HG03064 (cell line): ENCODE results near the gene TMEM131L.
"Not testable (repeated sequence)": the region's sequence is repeated elsewhere in the genome, so short reads cannot be mapped to it uniquely, and the experiment has no call there.

Source experiments
- ATAC-seq: cut with Tn5 transposase; IDR thresholded peaks from one replicate; pipeline ENCODE4 v1.9.1; 2021; ENCODE audit warnings: low read depth; ENCODE audit not compliant: unreplicated experiment

The TMEM131L gene

GRCh38 chr4:153501578-153501977, 35.4 kb downstream of the TMEM131L start:
- ATAC-seq = no peak

DNA sequence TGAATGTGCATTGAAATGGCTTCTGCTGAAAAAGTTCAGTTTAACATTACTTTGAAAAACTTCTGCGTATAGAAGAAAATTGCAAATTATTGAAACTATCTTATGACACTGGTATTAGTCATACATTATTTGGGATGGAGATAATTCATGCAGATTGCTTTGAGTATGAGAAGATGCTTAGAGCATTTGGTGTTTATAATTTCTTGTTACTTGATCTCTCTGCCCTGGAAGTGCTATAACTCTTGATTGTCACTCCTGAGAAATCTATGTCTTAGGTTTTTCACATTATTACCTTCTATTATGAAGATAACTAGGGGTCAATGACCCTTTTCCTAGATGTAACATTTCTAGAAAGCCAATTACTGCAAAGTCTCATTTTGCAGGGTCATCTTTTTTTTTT, 36.4 kb downstream of the TMEM131L start:
- no peak for ATAC-seq

DNA sequence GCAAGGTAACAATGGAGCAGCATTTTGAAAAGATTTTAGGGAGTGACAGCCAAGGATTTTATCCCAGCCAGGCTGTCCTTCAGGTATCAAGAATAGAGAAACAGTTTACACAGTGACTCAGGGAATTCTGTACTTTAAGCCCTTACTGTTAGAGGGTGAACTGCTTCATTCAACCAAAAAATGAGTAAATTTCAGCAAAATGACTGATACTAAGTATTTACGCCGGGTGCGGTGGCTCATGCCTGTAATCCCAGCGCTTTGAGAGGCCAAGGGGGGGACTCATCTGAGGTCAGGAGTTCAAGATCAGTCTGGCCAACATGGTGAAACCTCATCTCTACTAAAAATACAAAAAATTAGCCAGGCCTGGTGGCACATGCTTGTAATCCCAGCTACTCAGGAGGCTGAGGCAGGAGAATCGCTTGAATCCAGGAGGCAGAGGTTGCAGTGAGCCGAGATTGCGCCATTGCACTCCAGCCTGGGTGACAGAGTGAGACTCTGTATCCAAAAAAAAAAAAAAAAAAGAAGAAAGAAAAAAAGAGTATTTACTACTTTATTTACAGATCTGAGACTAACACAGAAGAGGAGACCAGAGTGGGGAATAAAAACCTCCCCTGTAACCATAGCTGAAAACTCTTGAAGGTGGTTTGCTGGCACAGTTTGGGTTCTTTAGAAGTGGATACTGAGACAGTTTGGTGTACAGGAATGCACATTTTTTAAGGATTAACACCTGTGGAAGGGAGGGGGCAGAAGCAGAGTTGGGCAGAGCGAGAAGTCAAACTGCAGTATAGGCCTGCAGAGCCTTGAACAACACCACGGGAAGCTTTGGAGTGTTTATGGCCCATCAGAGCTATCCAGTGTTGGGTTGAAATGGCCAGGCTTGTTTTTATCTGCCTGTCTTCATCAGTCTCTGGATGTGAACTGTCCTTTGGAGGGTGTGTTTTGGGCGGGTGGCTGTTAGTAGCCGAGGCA, 40.5 kb downstream of the TMEM131L start:
- no peak for ATAC-seq

DNA sequence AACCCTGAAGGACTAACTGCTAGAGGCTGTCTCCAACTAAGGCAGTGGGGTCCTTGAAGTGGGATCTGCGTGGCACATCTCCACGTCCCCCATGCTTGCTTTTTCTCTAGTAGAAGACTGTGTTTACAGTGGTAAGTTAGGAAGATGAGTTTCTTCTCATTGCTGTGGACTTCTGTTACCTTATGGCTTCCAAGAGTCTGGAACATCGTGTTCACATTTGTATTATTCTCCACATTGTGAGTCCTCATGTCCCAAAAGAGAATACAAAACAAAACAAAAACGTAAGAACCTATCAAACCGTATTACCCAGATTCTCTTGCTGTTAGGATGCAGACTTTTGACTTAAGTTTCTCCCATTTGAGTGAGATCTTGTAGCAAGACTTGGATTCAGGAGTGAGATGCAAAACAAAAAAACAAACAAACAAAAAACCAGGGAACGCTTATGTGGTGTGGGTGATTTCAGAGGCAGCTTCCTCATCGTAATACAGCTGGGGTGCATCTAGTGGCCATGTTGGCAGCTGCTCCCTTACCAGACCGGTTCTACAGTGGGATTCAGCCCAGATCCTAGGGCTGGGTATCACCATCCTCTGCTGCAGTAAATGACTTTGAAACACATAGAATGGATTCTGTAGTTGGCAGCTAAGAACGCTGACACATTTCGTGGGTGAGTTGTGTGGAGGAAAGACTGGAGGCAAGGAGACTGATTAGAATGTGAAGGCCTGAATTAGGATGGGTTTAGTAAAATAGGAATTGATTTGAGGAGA, 41.3 kb downstream of the TMEM131L start:
- no peak for ATAC-seq

GRCh38 chr4:153509212-153509611, 43.1 kb downstream of the TMEM131L start:
- ATAC-seq = not testable (repeated sequence)

DNA sequence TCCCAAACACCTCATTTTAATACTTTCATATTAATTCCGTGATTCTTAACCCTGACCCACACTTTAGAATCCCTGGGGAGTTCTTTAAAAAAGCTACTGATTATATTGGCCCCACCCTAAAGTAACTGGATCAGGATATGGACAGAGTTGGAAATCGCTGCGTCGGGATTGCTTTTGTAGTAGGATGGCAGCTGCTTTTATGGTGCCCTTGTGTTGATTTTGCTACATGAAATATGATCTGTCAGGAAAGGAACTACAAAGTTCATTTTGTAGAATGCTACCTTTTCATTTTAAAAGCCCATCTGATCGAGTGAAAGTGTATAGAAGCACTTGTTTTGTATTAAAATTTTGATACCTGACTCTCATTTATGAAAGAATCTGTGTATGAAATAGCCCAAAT, 43.6 kb downstream of the TMEM131L start:
- ATAC-seq = no peak

GRCh38 chr4:153510252-153511001, 44.3 kb downstream of the TMEM131L start:
- no peak for ATAC-seq

DNA sequence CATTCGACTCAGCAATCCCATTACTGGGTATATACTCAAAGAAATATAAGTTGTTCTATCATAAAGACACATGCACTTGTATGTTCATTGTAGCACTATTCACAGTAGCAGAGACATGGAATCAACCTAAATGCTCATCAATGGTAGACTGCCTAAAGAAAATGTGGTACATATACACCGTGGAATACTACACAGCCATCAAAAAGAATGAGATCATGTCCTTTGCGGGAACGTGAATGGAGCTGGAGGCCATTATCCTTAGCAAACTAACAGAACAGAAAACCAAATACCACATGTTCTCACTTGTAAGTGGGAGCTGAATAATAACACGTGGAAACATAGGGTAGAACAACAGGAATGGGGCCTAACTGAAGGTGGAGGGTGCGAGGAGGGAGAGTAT, 44.9 kb downstream of the TMEM131L start:
- no peak for ATAC-seq

DNA sequence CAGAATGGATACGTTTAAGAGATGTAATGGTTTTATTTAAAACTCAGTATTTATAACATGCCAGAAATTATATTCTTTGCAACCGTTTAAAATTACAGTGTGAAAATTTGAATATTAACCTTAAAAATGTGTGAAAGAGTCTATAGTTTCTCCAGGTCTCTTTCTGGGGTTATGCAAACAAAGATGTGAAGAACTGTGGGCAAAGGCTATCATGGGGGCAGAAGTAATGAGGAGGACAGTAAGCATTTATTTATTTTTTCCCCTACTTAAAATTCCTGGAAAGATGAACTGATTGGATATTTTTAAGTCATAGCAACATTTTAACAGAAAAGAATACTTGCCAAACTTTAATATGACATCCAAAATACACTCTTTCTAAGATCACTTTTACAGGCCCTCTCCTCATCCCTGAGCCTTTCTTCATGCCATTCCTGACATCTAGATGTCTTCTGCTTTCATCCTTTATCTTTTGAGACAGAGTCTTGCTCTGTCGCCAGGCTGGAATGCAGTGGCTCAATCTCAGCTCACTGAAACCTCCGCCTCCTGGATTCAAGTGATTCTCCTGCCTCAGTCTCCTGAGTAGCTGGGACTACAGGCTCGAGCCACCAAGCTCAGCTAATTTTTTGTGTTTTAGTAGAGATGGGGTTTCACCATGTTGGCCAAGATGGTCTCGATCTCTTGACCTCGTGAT, 46.1 kb downstream of the TMEM131L start:
- ATAC-seq = no peak

DNA sequence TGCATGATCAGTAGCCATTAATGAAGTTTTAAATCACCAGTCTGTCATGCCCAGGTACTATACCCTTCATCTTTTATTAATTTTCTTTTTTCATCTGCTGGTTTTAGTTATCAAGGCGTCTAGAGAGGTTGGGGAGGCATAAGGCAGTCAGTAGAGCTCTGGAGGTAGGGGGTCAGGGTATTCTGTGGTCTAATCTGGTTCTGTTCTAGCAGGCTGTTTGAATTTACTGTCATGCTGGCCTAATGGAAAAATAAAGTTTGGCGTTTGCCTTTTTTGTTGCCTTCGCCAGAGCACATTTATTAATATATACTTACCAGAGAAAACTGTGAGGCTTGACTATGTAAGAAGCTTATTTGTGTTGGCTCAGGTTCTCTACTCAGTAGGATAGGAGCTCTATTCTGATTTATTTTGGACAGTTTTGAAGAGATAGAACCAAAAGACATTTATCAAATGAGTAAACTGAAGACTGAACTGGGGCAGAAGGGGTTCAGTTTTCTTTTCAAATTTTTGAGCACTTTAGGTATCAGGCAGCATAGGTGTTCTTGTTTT, 46.9 kb downstream of the TMEM131L start:
- no peak for ATAC-seq

GRCh38 chr4:153513596-153513995, 47.4 kb downstream of the TMEM131L start:
- no peak for ATAC-seq

DNA sequence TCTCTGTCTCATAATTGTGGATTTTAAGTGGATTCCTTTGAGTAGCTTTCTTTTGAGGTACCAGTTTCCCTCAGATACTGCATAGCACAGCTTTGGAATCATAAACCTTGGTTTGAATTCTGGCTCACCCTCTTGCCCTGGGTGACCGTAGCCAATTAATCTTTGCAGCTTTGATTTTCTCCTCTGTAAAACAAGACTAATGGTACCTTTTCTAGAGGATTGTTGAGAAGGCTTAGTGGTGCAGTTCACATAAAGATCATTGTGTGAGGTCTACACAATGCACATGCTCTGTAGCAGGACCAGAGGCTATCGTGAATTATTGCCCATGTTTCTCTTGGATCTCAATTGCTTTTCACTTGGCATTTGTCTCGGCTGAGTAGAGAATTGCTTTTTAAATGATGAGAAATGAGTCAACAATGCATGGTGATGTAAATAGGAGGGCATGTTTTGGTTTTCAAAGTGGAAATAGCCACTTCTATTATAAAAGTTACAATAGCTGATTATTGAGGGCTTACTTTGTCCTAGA, 47.9 kb downstream of the TMEM131L start:
- no peak for ATAC-seq

DNA sequence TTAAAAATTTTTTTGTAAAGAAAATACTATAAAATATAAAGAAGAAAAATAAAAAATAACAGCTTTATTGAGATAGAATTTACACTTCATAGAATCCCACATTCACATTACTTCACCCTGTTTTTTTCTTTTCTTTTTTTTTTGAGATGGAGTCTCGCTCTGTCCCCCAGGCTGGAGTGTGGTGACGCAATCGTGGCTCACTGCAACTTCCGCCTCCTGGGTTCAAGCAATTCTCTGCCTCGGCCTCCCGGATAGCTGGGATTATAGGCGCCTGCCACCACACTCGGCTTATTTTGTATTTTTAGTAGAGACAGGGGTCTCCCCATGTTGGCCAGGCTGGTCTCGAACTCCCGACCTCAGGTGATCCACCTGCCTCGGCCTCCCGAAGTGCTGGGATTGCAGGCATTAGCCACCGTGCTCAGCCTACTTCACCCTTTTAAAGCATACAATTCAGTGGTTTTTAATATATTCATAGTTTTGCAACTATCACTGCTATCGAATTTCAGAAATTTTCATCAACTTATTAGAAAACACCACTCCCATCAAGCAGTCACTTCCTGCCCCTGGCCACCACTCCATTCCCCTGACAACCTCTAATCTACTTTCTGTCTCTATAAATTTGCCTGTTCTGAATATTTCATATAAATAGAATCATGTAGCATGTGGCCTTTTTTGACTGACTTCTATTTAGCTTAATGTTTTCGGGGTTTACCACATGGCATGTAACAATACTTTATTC, 48.7 kb downstream of the TMEM131L start:
- no peak for ATAC-seq

GRCh38 chr4:153517159-153517558, 51.0 kb downstream of the TMEM131L start:
- ATAC-seq = no peak

DNA sequence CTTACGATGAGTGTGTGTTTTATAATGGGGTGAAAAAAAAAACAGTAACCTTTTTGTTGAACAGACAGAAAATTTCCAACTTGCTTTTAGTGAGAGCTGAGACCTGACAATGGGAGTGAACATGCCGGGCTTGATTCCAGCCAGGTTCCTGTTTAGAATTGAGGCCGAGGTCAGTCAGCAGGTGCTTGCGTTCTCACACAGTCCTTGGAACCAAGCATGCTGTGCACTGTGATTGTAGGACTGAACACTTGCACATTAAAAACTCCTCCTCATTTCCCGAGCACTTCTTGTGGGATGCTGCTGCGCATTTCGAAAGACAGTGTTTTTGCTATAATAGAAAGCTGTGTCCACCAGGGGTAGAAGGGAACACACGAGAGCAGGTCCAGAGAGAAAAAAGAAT, 51.8 kb downstream of the TMEM131L start:
- ATAC-seq = no peak

- ATAC-seq = no peak
Observed at GRCh38 chr4:153518637-153519389, 52.7 kb downstream of the TMEM131L start.

DNA sequence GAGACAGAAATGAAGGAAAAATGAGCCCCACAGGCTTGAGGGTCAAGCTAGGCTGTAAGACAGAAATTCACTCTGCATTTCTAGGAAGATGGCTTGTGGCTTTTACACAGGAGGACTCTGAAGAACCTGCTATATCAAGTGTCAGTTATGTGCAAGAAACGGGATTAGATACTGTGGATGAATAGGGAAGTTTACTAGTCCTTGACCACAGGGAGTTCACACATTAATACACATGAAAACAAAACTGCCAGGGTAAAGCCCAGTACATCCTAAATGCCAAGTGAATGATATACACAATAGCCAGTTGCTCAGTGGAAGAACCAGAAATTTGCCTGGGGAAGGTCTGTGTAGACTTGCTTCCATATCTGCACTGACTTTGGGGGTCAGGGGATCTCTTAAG, 53.5 kb downstream of the TMEM131L start:
- no peak for ATAC-seq

DNA sequence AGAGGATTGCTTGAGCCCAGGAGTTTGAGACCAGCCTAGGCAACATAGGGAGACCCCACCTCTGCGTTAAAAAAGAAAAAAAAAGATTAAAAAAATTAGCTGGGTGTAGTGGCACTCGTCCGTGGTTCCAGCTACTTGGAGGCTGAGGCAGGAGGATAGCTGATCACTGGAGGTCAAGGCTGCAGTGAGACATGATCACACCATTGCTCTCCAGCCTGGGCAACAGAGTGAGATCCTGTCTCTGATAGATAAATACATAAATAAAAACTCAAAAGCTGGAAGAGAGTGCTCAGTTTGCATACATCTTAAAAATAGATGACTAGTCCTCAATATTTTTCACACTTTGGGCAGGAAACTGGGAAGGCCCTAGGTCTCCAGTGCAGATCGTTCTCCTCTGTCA, 54.1 kb downstream of the TMEM131L start:
- no peak for ATAC-seq
